WTC11 (cell line): ENCODE measurements around the gene LAMP1.

Source experiments
- CTCF ChIP-seq: fragments of 200-600 bp; IDR thresholded peaks from 2 replicates; pipeline ENCODE4 v1.8.0; 2022; ENCODE audit warnings: antibody characterized with exemption
- E2F1 ChIP-seq: sonication (generic); formaldehyde crosslinking; IDR thresholded peaks from 2 replicates; pipeline ENCODE4 v1.8.0; 2022; ENCODE audit warnings: mild to moderate bottlenecking, missing genetic modification reagents
- E2F5 ChIP-seq: sonication (generic); formaldehyde crosslinking; IDR thresholded peaks from 2 replicates; pipeline ENCODE4 v1.8.1; 2022; ENCODE audit warnings: mild to moderate bottlenecking, moderate library complexity, missing genetic modification reagents
- FOXK1 ChIP-seq: sonication (generic); formaldehyde crosslinking; IDR thresholded peaks from 2 replicates; pipeline ENCODE4 v1.8.0; 2022; ENCODE audit warnings: mild to moderate bottlenecking, moderate library complexity, missing genetic modification reagents
- HMGXB4 ChIP-seq: sonication (generic); formaldehyde crosslinking; IDR thresholded peaks from 2 replicates; pipeline ENCODE4 v1.8.1; 2023; ENCODE audit warnings: mild to moderate bottlenecking, moderate library complexity, missing genetic modification reagents
- KAT7 ChIP-seq: sonication (generic); formaldehyde crosslinking; IDR thresholded peaks from 2 replicates; pipeline ENCODE4 v1.8.1; 2023; ENCODE audit warnings: missing genetic modification reagents, mild to moderate bottlenecking, borderline replicate concordance
- MAX ChIP-seq: sonication (generic); formaldehyde crosslinking; IDR thresholded peaks from 2 replicates; pipeline ENCODE4 v1.8.0; 2022; ENCODE audit warnings: mild to moderate bottlenecking, missing genetic modification reagents
- NR3C1 ChIP-seq: sonication (generic); formaldehyde crosslinking; conservative IDR thresholded peaks from 2 replicates; pipeline ENCODE4 v1.8.1; 2023; ENCODE audit warnings: low read depth, mild to moderate bottlenecking, missing genetic modification reagents
- PREB ChIP-seq: sonication (generic); formaldehyde crosslinking; IDR thresholded peaks from 2 replicates; pipeline ENCODE4 v1.8.1; 2022; ENCODE audit warnings: mild to moderate bottlenecking, missing genetic modification reagents, moderate library complexity, borderline replicate concordance
- ZNF138 ChIP-seq: sonication (generic); formaldehyde crosslinking; conservative IDR thresholded peaks from 2 replicates; pipeline ENCODE4 v1.8.1; 2022; ENCODE audit warnings: mild to moderate bottlenecking, moderate library complexity, missing genetic modification reagents

- no peak for TF ChIP-seq HMGXB4 (CRISPR knock-in tag)
- no peak for TF ChIP-seq CTCF
- TF ChIP-seq PREB (CRISPR knock-in tag) = no peak
- no peak for TF ChIP-seq ZNF138 (CRISPR knock-in tag)
- no peak for TF ChIP-seq MAX (CRISPR knock-in tag)
- TF ChIP-seq E2F1 = no peak
- no peak for TF ChIP-seq KAT7 (CRISPR knock-in tag)
- TF ChIP-seq FOXK1 (CRISPR knock-in tag) = no peak
- TF ChIP-seq E2F5 (CRISPR knock-in tag) = no peak
- no peak for TF ChIP-seq NR3C1 (CRISPR knock-in tag)
Measured at GRCh38 chr13:113320226-113320875, 23.3 kb downstream of the LAMP1 start.
